Stomach (tissue), 9 donors: ENCODE measurements around the gene PARVB. TPM values are rescaled to one million over a fixed set of nuclear protein-coding genes. Genes with fewer than 3 reads are reported as not detected.

Experiments used
- DNase-seq, 2 donors: peaks; one replicate each; pipeline versions ENCODE4 v3.0.0 to v3.0.0-alpha.2; 2013 to 2019
- H3K27ac ChIP-seq, 5 donors: fragments of 200-600 bp in 4 of 5; sonication (generic) in 4 of 5; one replicate each; pipeline ENCODE4 v1.5.1; 2013 to 2019; ENCODE audit warnings: mild to moderate bottlenecking in 1 of 5, moderate library complexity in 1 of 5
- H3K27me3 ChIP-seq, 3 donors: fragments of 200-600 bp; sonication (generic); one replicate each; pipeline ENCODE4 v1.5.1; 2017 to 2019; ENCODE audit warnings: mixed run types in 1 of 3
- H3K36me3 ChIP-seq, 4 donors: fragments of 200-600 bp; sonication (generic); 1 replicate in 3 of 4; 2 replicates in 1 of 4; pipeline ENCODE4 v1.5.1; 2016 to 2019
- H3K4me1 ChIP-seq, 4 donors: fragments of 200-600 bp; sonication (generic); one replicate each; pipeline ENCODE4 v1.5.1; 2016 to 2019
- H3K4me3 ChIP-seq, 4 donors: fragments of 200-600 bp; sonication (generic) in 3 of 4; one replicate each; pipeline ENCODE4 v1.5.1; 2016 to 2019; ENCODE audit warnings: mild to moderate bottlenecking in 1 of 4
- H3K9me3 ChIP-seq, 4 donors: fragments of 200-600 bp; sonication (generic); one replicate each; pipeline ENCODE4 v1.5.1; 2016 to 2019
- EP300 ChIP-seq: sonication (generic); formaldehyde crosslinking; IDR thresholded peaks from one replicate; pipeline ENCODE4 v1.6.1; 2017; ENCODE audit warnings: antibody characterized with exemption
- POLR2A ChIP-seq, 4 donors: fragments of 450-650 bp; IDR thresholded peaks; one replicate each; pipeline ENCODE4 v1.6.1; 2016; ENCODE audit warnings: antibody characterized with exemption in 4 of 4, control low read depth in 2 of 4, mild to moderate bottlenecking in 1 of 4, moderate library complexity in 1 of 4
- POLR2AphosphoS5 ChIP-seq, 3 donors: sonication (generic); formaldehyde crosslinking; IDR thresholded peaks; one replicate each; pipeline ENCODE4 v1.6.1; 2016; ENCODE audit warnings: antibody characterized with exemption in 3 of 3
- WGBS, 5 donors: extraction: QIAGEN DNeasy Blood & Tissue Kit in 3 of 5; methylation state at CpG; one replicate each; pipeline versions ENCODE4 v1.1.5 to v1.1.7; 2013 to 2018; 5-methylcytosine and 5-hydroxymethylcytosine counted together
- intact Hi-C: fragments of 100-400 bp; cut with DNase I; formaldehyde crosslinking; loops from one replicate; pipeline ENCODE4 v1.15.1; 2023; ENCODE audit warnings: low total_unique reads
- polyA plus RNA-seq, 3 donors: library from polyadenylated mRNA; stranded (reverse); fragments of 200-250 nt; gene quantifications; one replicate each; pipeline ENCODE4 v1.2.3, GENCODE V29; 2013
- total RNA-seq, 5 donors: library from RNA; depleted of rRNA; stranded (reverse); fragments of >200 nt; gene quantifications; one replicate each; pipeline versions ENCODE4 v1.1.0 to v1.2.3, GENCODE V29; 2014 to 2016
- TF ChIP-seq, protein P1 (sequence below), 7 experiments: fragments of 450-650 bp in 4 of 7; fragments of 200-600 bp in 3 of 7; sonication (generic) in 3 of 7; IDR thresholded peaks; one replicate each; pipeline ENCODE4 v1.5.1; 2016 to 2019; ENCODE audit warnings: antibody characterized with exemption in 7 of 7, control low read depth in 2 of 7, mild to moderate bottlenecking in 1 of 7
- donor health status: healthy with polysubstance abuse.
- donor health status: Bipolar disorder and iron deficiency.
- donor health status: healthy.

The PARVB gene
- total and polyA plus RNA-seq, 8 donors: 2.9 to 143 (median 19.1) TPM

DNA sequence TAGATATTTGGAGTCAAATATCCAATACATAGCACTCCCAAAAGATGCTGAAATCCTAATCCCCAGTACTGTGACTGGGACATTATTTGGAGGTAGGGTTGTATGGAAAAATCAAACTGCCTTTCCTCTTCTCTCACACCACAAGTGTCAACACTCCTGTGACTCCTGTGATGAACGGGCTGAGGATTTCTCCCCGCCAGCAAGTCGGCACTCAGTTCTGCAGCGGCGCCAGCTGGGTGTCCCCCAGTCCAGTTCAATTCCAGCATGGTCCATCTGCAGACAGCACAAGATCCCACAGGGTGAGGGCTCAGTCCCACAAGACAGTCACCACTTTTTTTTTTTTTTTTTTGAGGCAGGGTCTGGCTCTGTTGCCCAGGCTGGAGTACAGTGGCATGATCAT is 4.3 kb upstream of the PARVB start:
- no peaks in the 10 kb centered on the region for H3K9me3 ChIP-seq
- H3K36me3 ChIP-seq: no peaks in the 10 kb centered on the region
- WGBS, 5 donors: 90 to 96% (median 95%) methylated on average over 5 of the region's 5 CpGs
- peaks cover 11 to 22% (median 18%) of the 10 kb centered on the region in 4 donors for H3K4me1 ChIP-seq
- TF ChIP-seq EP300 (no peak), POLR2A (IDR thresholded peaks at IDR 0.05) (no peak), POLR2AphosphoS5 (IDR thresholded peaks at IDR 0.05) (no peak)
- TF ChIP-seq, protein P1, sequence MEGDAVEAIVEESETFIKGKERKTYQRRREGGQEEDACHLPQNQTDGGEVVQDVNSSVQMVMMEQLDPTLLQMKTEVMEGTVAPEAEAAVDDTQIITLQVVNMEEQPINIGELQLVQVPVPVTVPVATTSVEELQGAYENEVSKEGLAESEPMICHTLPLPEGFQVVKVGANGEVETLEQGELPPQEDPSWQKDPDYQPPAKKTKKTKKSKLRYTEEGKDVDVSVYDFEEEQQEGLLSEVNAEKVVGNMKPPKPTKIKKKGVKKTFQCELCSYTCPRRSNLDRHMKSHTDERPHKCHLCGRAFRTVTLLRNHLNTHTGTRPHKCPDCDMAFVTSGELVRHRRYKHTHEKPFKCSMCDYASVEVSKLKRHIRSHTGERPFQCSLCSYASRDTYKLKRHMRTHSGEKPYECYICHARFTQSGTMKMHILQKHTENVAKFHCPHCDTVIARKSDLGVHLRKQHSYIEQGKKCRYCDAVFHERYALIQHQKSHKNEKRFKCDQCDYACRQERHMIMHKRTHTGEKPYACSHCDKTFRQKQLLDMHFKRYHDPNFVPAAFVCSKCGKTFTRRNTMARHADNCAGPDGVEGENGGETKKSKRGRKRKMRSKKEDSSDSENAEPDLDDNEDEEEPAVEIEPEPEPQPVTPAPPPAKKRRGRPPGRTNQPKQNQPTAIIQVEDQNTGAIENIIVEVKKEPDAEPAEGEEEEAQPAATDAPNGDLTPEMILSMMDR (IDR thresholded peaks at IDR 0.05): no peak
- H3K4me3 ChIP-seq: no peak overlapping the region
- no peak overlapping the region for H3K27ac ChIP-seq
- intact Hi-C loops: no loop called here
- no peak for DNase-seq
- peaks cover 0 to 10% (median 0%) of the 10 kb centered on the region in 3 donors for H3K27me3 ChIP-seq

DNA sequence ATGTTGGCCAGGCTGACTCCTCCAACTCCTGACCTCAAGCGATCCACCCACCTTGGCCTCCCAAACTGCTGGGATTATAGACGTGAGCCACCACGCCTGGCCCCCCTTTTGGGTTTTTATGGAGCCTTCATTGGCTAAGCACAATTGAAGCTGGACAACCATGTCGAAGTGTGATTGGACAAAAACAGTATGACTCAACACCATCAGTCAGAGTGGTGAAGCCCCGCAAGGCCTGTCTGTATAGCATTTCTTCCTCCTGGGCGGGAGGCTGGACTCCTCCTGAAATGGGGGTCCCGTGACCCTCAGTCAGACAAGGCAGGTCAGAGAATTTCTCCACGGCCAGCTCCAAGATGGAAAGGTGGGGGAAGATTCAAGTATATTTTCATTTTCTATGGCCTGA is 3.1 kb upstream of the PARVB start:
- no peak overlapping the region for H3K27ac ChIP-seq
- WGBS, 5 donors: 92 to 96% (median 93%) methylated on average over 8 of the region's 8 CpGs
- peaks cover 0 to 10% (median 0%) of the 10 kb centered on the region in 3 donors for H3K27me3 ChIP-seq
- no peaks in the 10 kb centered on the region for H3K36me3 ChIP-seq
- DNase-seq: no peak
- no peak overlapping the region for H3K4me3 ChIP-seq
- TF ChIP-seq POLR2A (IDR thresholded peaks at IDR 0.05): no peak
- TF ChIP-seq POLR2AphosphoS5 (IDR thresholded peaks at IDR 0.05): no peak
- no peak for TF ChIP-seq EP300
- TF ChIP-seq, protein P1 (IDR thresholded peaks at IDR 0.05): no peak
- peaks cover 14 to 32% (median 24%) of the 10 kb centered on the region in 4 donors for H3K4me1 ChIP-seq
- no peaks in the 10 kb centered on the region for H3K9me3 ChIP-seq
- intact Hi-C loops: no loop called here

DNA sequence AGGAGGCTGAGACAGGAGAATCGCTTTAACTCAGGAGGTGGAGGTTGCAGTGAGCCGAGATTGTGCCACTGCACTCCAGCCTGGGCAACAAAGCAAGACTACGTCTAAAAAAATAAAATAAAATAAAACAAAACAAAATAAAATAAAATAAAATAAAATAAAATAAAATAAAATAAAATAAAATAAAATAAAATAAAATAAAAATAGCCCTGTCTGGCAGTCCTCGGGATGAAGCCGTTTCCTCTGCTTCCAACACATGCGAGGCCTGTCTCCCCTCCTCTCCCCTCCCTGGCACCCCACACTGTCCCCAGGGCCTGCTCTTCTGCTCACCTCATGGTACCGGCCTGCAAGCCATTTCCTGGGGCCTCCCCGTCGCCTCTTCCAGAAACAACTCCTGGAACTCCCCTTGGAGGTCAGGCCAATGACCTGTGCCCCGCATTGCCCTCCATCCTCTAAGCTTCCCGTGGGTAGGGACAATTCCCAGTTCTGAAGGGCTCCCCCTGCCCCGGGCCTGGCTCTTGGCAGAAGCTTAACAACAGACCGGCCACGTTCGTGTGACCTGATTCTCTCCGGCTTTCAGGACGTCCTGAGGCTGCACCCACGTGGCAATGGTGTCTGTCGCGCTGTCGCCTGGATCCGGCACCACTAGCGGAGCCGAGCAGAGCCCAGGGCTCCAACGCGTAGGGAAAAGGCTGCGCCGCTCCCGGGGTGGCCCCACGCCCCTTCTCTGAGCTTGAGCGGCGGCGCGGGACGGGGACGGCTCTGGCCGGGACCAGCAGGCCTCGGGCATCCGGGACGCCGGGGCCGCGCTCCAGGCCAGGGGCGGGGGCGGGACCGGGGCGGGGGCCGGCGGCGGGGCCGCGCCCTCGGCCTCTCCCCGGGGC is 456 bp upstream of the PARVB start:
- Histone ChIP-seq H3K36me3 (no peaks in the 10 kb centered on the region), H3K27me3 (peaks cover 0 to 10% (median 0%) of the 10 kb centered on the region in 3 donors), H3K9me3 (no peaks in the 10 kb centered on the region), H3K4me3 (peak overlapping the region; percentile 60 to 69 (median 68)), H3K4me1 (peaks cover 14 to 43% (median 26%) of the 10 kb centered on the region in 4 donors), H3K27ac (peak overlapping the region; percentile 63 to 90 (median 84))
- peak; percentile 54 to 70 for DNase-seq
- 14 to 59% (median 16%) methylated on average over 10 to 49 of the region's 54 CpGs for WGBS, 5 donors
- no peak for TF ChIP-seq EP300
- peak in 1 of 3 donors; percentile 14 for TF ChIP-seq POLR2AphosphoS5 (IDR thresholded peaks at IDR 0.05)
- intact Hi-C loops: no loop called here

DNA sequence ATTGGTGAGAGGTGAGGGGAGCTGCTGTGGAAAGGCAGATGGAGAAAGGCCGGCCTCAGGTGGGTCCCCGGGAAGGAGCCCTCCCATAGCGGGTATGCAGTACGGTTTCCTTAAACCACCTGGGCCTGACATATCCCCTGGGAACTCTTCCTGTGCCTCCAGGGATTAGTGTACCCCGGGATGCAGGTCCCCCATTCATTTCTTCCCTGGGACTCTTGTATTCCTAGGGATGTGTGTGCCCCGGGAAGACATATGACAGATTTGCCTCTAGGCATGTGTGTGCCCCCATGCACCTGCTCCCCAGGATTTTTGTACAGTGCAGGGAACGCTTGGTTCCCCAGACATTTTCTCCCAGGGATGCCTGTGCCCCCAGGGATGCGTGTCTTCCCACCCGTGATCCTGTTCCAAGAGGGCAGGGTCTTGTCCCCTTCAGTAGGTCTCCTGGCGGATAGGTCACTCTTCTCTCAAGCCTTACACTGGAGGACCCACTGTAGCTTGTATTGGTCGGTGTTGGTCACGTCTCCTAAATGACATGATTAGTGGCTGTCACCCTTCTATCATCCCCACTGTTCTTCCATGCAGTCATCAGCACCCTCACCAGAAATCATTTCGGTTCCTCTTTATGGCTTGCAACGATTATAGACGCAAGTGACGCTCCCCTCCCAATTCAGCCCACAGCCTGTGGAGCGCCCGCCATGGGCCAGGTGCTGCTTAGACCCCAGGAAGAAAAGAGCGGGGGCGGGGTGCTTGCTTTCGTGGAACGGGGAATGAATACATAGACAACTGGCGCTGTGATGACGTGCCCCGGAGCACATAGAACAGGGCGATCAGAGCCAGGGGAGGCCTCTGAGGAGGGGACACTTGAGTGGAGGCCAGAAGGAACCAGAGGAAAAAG is 1.3 kb downstream of the PARVB start:
- H3K27me3 ChIP-seq: peaks cover 0 to 10% (median 0%) of the 10 kb centered on the region in 3 donors
- no peaks in the 10 kb centered on the region for H3K36me3 ChIP-seq
- DNase-seq: peak; percentile 39 to 45
- H3K9me3 ChIP-seq: no peaks in the 10 kb centered on the region
- WGBS, 5 donors: 84 to 94% (median 87%) methylated on average over 26 of the region's 26 CpGs
- intact Hi-C loops: no loop called here
- H3K27ac ChIP-seq: peak overlapping the region; percentile 26 to 90 (median 83)
- H3K4me3 ChIP-seq: peak overlapping the region; percentile 60 to 69 (median 68)
- TF ChIP-seq POLR2AphosphoS5 (IDR thresholded peaks at IDR 0.05): peak in 1 of 3 donors; percentile 26
- no peak for TF ChIP-seq EP300
- TF ChIP-seq, protein P1 (IDR thresholded peaks at IDR 0.05): no peak
- no peak for TF ChIP-seq POLR2A (IDR thresholded peaks at IDR 0.05)
- peaks cover 14 to 43% (median 31%) of the 10 kb centered on the region in 4 donors for H3K4me1 ChIP-seq
